Prostate gland (tissue), 2 donors: Measurements from ENCODE around the gene AADACL3.

Experiments used
- POLR2A ChIP-seq: fragments of 450-650 bp; IDR thresholded peaks from one replicate; pipeline ENCODE4 v1.6.1; 2016; ENCODE audit warnings: antibody characterized with exemption, mild to moderate bottlenecking
- TF ChIP-seq, protein P1 (sequence below), 4 experiments: fragments of 200-600 bp in 2 of 4; fragments of 450-650 bp in 2 of 4; sonication (generic) in 2 of 4; IDR thresholded peaks; 1 replicate in 3 of 4; 2 replicates in 1 of 4; pipeline ENCODE4 v1.5.1; 2016 to 2019; ENCODE audit warnings: antibody characterized with exemption in 4 of 4, mild to moderate bottlenecking in 2 of 4, moderate library complexity in 2 of 4

DNA sequence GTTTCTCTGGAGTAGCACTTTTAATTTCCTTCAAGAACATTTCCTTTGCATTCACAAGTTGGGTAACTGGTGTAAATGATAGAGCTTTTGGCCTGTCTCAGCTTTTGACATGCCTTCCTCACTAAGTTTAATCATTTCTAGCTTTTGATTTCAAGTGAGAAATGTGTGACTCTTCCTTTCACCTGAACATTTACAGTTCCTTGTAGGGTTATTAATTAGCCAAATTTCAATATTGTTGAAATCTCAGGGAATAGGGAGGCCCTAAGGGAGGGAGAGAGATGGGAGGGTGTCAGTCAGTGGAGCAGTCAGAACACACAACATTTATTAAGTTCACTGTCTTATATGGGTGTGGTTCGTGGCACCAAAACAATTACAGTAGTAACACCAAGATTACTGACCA lies 14.2 kb downstream of the AADACL3 start:
- TF ChIP-seq, protein P1, sequence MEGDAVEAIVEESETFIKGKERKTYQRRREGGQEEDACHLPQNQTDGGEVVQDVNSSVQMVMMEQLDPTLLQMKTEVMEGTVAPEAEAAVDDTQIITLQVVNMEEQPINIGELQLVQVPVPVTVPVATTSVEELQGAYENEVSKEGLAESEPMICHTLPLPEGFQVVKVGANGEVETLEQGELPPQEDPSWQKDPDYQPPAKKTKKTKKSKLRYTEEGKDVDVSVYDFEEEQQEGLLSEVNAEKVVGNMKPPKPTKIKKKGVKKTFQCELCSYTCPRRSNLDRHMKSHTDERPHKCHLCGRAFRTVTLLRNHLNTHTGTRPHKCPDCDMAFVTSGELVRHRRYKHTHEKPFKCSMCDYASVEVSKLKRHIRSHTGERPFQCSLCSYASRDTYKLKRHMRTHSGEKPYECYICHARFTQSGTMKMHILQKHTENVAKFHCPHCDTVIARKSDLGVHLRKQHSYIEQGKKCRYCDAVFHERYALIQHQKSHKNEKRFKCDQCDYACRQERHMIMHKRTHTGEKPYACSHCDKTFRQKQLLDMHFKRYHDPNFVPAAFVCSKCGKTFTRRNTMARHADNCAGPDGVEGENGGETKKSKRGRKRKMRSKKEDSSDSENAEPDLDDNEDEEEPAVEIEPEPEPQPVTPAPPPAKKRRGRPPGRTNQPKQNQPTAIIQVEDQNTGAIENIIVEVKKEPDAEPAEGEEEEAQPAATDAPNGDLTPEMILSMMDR (IDR thresholded peaks at IDR 0.05) = no peak
- no peak for TF ChIP-seq POLR2A
